SK-N-SH (cell line): ENCODE results near the gene GPR158. TPM values are rescaled to one million over a fixed set of nuclear protein-coding genes. Genes with fewer than 3 reads are reported as not detected.

Experiments used
- CTCF ChIA-PET: fragments of 300-600, 350-600 bp; formaldehyde crosslinking; extraction: SDS; loops from one replicate; lab custom pipeline; 2021; lab: Yijun Ruan, JAX
- POLR2A ChIA-PET: fragments of 350-600 bp; sonication (Branson Sonifier 250); formaldehyde crosslinking; extraction: SDS; loops from one replicate; lab custom pipeline; 2020; ENCODE audit warnings: antibody characterized with exemption, inconsistent platforms; lab: Yijun Ruan, JAX
- DNase-seq: peaks from one replicate; pipeline ENCODE4 v3.0.0; 2012
- H2AFZ ChIP-seq: fragments of 200-600 bp; sonication (generic); 2 replicates; pipeline ENCODE4 v1.8.1; 2016; ENCODE audit warnings: antibody characterized with exemption, mild to moderate bottlenecking, low read depth
- H3F3A ChIP-seq: fragments of 200-600 bp; sonication (generic); replicated peaks from 2 replicates; pipeline ENCODE3; 2016; ENCODE audit warnings: antibody characterized with exemption, mild to moderate bottlenecking; ENCODE audit not compliant: insufficient read depth
- H3K27ac ChIP-seq, 2 experiments: fragments of 200-500 bp in 1 of 2; fragments of 200-600 bp in 1 of 2; sonication (Bioruptor generic) in 1 of 2; sonication (generic), shearing (Covaris generic) in 1 of 2; 2 replicates each; pipeline versions ENCODE4 v1.5.1 to v1.6.1; 2014 to 2016; ENCODE audit warnings: low read depth in 2 of 2, inconsistent platforms in 1 of 2, low read length in 1 of 2, mild to moderate bottlenecking in 1 of 2, mixed read lengths in 1 of 2
- H3K27me3 ChIP-seq: fragments of 200-600 bp; sonication (generic), shearing (Covaris generic); 2 replicates; pipeline ENCODE4 v1.6.1; 2016; ENCODE audit warnings: mixed run types; ENCODE audit not compliant: insufficient read depth
- H3K36me3 ChIP-seq, 2 experiments: fragments of 200-500 bp in 1 of 2; fragments of 200-600 bp in 1 of 2; sonication (Bioruptor generic) in 1 of 2; sonication (generic) in 1 of 2; replicated peaks in 1 of 2; 2 replicates each; pipeline versions ENCODE3 to v1.5.1; 2014 to 2016; ENCODE audit warnings: low read length in 1 of 2, mild to moderate bottlenecking in 1 of 2; ENCODE audit not compliant: insufficient read depth in 2 of 2, control insufficient read depth in 1 of 2
- H3K4me1 ChIP-seq, 2 experiments: fragments of 200-500 bp in 1 of 2; fragments of 200-600 bp in 1 of 2; sonication (Bioruptor generic) in 1 of 2; sonication (generic), shearing (Covaris generic) in 1 of 2; 2 replicates each; pipeline versions ENCODE4 v1.5.1 to v1.6.1; 2014 to 2016; ENCODE audit warnings: low read depth in 1 of 2, low read length in 1 of 2, mixed run types in 1 of 2; ENCODE audit not compliant: insufficient read depth in 2 of 2, control insufficient read depth in 1 of 2
- H3K4me2 ChIP-seq: fragments of 200-600 bp; sonication (generic), shearing (Covaris generic); 2 replicates; pipeline ENCODE4 v1.6.1; 2017; ENCODE audit warnings: mixed run types
- H3K4me3 ChIP-seq, 2 experiments: fragments of 200-500 bp in 1 of 2; fragments of 200-600 bp in 1 of 2; sonication (Bioruptor generic) in 1 of 2; sonication (generic), shearing (Covaris generic) in 1 of 2; 2 replicates each; pipeline versions ENCODE4 v1.5.1 to v1.8.1; 2014 to 2016; ENCODE audit warnings: low read depth in 2 of 2, inconsistent platforms in 1 of 2, low read length in 1 of 2, mild to moderate bottlenecking in 1 of 2, mixed read lengths in 1 of 2, moderate library complexity in 1 of 2
- H3K79me2 ChIP-seq: fragments of 200-600 bp; sonication (generic); 2 replicates; pipeline ENCODE4 v1.8.1; 2017; ENCODE audit warnings: mild to moderate bottlenecking; ENCODE audit not compliant: insufficient read depth
- H3K9ac ChIP-seq: fragments of 200-600 bp; sonication (generic); 2 replicates; pipeline ENCODE4 v1.6.1; 2017; ENCODE audit warnings: mixed run types
- H3K9me2 ChIP-seq: fragments of 200-600 bp; sonication (generic); 2 replicates; pipeline ENCODE4 v1.6.1; 2017; ENCODE audit warnings: mixed run types
- H3K9me3 ChIP-seq: fragments of 200-600 bp; sonication (generic); 2 replicates; pipeline ENCODE4 v1.6.1; 2017; ENCODE audit warnings: mixed run types, mild to moderate bottlenecking, moderate library complexity
- H4K20me1 ChIP-seq: fragments of 200-600 bp; sonication (generic); 2 replicates; pipeline ENCODE4 v1.6.1; 2017; ENCODE audit warnings: mild to moderate bottlenecking, mixed run types; ENCODE audit not compliant: insufficient read depth
- ELF1 ChIP-seq: IDR thresholded peaks from 2 replicates; pipeline ENCODE4 v1.4.0; 2012
- FOSL2 ChIP-seq: IDR thresholded peaks from 2 replicates; pipeline ENCODE4 v1.4.0; 2012; ENCODE audit warnings: low read depth, mild to moderate bottlenecking, moderate library complexity, borderline replicate concordance
- GABPA ChIP-seq: IDR thresholded peaks from 2 replicates; pipeline ENCODE4 v1.4.0; 2012; ENCODE audit warnings: low read depth, mild to moderate bottlenecking
- GATA2 ChIP-seq: sonication (generic); formaldehyde crosslinking; IDR thresholded peaks from 2 replicates; pipeline ENCODE4 v1.5.0; 2020; ENCODE audit warnings: mild to moderate bottlenecking, missing genetic modification reagents
- MEF2A ChIP-seq: IDR thresholded peaks from 2 replicates; pipeline ENCODE4 v1.4.0; 2012; ENCODE audit warnings: low read depth, borderline replicate concordance
- MXI1 ChIP-seq: IDR thresholded peaks from 2 replicates; pipeline ENCODE4 v1.6.1; 2012; ENCODE audit warnings: mild to moderate bottlenecking, low read depth, low read length, improper control_type of control experiment
- NFIC ChIP-seq: IDR thresholded peaks from 2 replicates; pipeline ENCODE4 v1.4.0; 2012; ENCODE audit warnings: borderline replicate concordance
- POLR2AphosphoS5 ChIP-seq: IDR thresholded peaks from 2 replicates; pipeline ENCODE4 v1.6.1; 2012; ENCODE audit warnings: low read depth, low read length
- RAD21 ChIP-seq: IDR thresholded peaks from 2 replicates; pipeline ENCODE4 v1.6.1; 2012; ENCODE audit warnings: mild to moderate bottlenecking, low read length
- RCOR1 ChIP-seq: fragments of 150-350 bp; IDR thresholded peaks from 2 replicates; pipeline ENCODE4 v1.6.1; 2017; ENCODE audit warnings: antibody characterized with exemption, low read length
- SMC3 ChIP-seq: IDR thresholded peaks from 2 replicates; pipeline ENCODE4 v1.6.1; 2012; ENCODE audit warnings: low read depth, low read length, improper control_type of control experiment
- polyA plus RNA-seq, 3 experiments: library from polyadenylated mRNA; depleted of rRNA; stranded (reverse); fragments of >200 nt; gene quantifications; 2 replicates each; pipeline ENCODE4 v1.2.3, GENCODE V29; 2012
- TF ChIP-seq, protein P1 (sequence below): fragments of 150-350 bp; IDR thresholded peaks from 2 replicates; pipeline ENCODE4 v1.6.1; 2016; ENCODE audit warnings: mild to moderate bottlenecking, low read depth, low read length
- TF ChIP-seq, protein P2 (sequence below): fragments of 150-350 bp; IDR thresholded peaks from 2 replicates; pipeline ENCODE4 v1.6.1; 2017; ENCODE audit warnings: antibody characterized with exemption, low read length, low read depth, borderline replicate concordance
- TF ChIP-seq, protein P3 (sequence below): IDR thresholded peaks from 2 replicates; pipeline ENCODE4 v1.6.1; 2012; ENCODE audit warnings: mild to moderate bottlenecking, low read depth, low read length, moderate library complexity

GPR158 gene
- polyA plus RNA-seq, 1 of the 3 experiments (the other 2 are of a cell fraction): not detected

DNA sequence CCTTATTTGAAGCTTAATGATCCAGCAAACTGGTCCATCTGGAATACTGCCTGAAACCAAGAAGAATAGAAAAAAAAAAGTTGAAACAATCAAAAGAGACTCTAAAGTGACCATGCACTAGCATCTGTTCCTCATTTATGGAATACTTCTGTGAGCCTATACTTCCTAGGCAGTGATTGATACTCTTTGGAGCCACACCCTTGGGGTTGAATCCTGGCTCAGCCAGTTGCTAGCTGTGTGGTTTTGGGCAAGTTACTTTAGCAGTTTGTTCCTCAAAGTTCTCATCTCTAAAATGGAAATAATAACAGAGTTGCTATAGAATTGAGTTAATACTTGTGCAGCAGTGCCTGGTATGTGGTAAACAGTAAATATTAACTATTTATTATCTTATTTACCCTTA lies 208.9 kb downstream of the GPR158 start:
- no peak overlapping the region for H3K27ac ChIP-seq
- ChIA-PET POLR2A (no interaction called here), CTCF (interaction anchor here (1.9 kb wide), 1 partner anchor 11 kb away, joined by 4 read pairs; no protein-coding TSS in a partner anchor)
- no peaks in the 10 kb centered on the region for H3K27me3 ChIP-seq
- no peaks in the 10 kb centered on the region for H4K20me1 ChIP-seq
- H3K4me3 ChIP-seq: no peak overlapping the region
- no peak overlapping the region for H3K9ac ChIP-seq
- peaks cover 0 to 4% of the 10 kb centered on the region in 2 experiments for H3K36me3 ChIP-seq
- no peak overlapping the region for H2AFZ ChIP-seq
- H3K4me2 ChIP-seq: no peak overlapping the region
- H3K9me2 ChIP-seq: no peaks in the 10 kb centered on the region
- no peaks in the 10 kb centered on the region for H3K9me3 ChIP-seq
- no peaks in the 10 kb centered on the region for H3K79me2 ChIP-seq
- DNase-seq: no peak
- no peaks in the 10 kb centered on the region for H3F3A ChIP-seq
- H3K4me1 ChIP-seq: no peaks in the 10 kb centered on the region
- no peak for TF ChIP-seq RCOR1
- no peak for TF ChIP-seq FOSL2
- TF ChIP-seq, protein P1, sequence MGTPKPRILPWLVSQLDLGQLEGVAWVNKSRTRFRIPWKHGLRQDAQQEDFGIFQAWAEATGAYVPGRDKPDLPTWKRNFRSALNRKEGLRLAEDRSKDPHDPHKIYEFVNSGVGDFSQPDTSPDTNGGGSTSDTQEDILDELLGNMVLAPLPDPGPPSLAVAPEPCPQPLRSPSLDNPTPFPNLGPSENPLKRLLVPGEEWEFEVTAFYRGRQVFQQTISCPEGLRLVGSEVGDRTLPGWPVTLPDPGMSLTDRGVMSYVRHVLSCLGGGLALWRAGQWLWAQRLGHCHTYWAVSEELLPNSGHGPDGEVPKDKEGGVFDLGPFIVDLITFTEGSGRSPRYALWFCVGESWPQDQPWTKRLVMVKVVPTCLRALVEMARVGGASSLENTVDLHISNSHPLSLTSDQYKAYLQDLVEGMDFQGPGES: no peak
- no peak for TF ChIP-seq MXI1
- TF ChIP-seq, protein P2, sequence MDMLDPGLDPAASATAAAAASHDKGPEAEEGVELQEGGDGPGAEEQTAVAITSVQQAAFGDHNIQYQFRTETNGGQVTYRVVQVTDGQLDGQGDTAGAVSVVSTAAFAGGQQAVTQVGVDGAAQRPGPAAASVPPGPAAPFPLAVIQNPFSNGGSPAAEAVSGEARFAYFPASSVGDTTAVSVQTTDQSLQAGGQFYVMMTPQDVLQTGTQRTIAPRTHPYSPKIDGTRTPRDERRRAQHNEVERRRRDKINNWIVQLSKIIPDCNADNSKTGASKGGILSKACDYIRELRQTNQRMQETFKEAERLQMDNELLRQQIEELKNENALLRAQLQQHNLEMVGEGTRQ: no peak
- no peak for TF ChIP-seq SMC3
- no peak for TF ChIP-seq NFIC
- TF ChIP-seq, protein P3, sequence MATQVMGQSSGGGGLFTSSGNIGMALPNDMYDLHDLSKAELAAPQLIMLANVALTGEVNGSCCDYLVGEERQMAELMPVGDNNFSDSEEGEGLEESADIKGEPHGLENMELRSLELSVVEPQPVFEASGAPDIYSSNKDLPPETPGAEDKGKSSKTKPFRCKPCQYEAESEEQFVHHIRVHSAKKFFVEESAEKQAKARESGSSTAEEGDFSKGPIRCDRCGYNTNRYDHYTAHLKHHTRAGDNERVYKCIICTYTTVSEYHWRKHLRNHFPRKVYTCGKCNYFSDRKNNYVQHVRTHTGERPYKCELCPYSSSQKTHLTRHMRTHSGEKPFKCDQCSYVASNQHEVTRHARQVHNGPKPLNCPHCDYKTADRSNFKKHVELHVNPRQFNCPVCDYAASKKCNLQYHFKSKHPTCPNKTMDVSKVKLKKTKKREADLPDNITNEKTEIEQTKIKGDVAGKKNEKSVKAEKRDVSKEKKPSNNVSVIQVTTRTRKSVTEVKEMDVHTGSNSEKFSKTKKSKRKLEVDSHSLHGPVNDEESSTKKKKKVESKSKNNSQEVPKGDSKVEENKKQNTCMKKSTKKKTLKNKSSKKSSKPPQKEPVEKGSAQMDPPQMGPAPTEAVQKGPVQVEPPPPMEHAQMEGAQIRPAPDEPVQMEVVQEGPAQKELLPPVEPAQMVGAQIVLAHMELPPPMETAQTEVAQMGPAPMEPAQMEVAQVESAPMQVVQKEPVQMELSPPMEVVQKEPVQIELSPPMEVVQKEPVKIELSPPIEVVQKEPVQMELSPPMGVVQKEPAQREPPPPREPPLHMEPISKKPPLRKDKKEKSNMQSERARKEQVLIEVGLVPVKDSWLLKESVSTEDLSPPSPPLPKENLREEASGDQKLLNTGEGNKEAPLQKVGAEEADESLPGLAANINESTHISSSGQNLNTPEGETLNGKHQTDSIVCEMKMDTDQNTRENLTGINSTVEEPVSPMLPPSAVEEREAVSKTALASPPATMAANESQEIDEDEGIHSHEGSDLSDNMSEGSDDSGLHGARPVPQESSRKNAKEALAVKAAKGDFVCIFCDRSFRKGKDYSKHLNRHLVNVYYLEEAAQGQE: no peak
- no peak for TF ChIP-seq ELF1
- no peak for TF ChIP-seq RAD21
- TF ChIP-seq POLR2AphosphoS5: no peak
- TF ChIP-seq MEF2A: no peak
- no peak for TF ChIP-seq GABPA
- no peak for TF ChIP-seq GATA2 (CRISPR knock-in tag)
